ENCODE data around the gene ASCC3. TPM values are rescaled to one million over a fixed set of nuclear protein-coding genes. Genes with fewer than 3 reads are reported as not detected.

The ASCC3 gene
- total RNA-seq, 1 experiment from 2014 or later: 40.5 TPM

- Histone ChIP-seq H3K36me3 (ENCODE audit: control insufficient read depth in 1 of 2, insufficient read depth in 2 of 2, low read length in 2 of 2) (no peaks in the 10 kb centered on the region; a peak in 1 of 4 replicates), H2AFZ (ENCODE audit: low read depth, low read length, poor library complexity, severe bottlenecking) (no peak overlapping the region), H4K20me1 (ENCODE audit: insufficient read depth) (no peaks in the 10 kb centered on the region), H3K9ac (ENCODE audit: low read length) (no peak overlapping the region), H3K27me3 (ENCODE audit: insufficient read depth, low read length) (no peaks in the 10 kb centered on the region), H3K79me2 (ENCODE audit: insufficient read depth, low read length) (no peaks in the 10 kb centered on the region), H3K9me2 (ENCODE audit: insufficient read depth) (no peaks in the 10 kb centered on the region), H3K9me3 (ENCODE audit: control insufficient read depth in 1 of 2, insufficient read depth in 1 of 2, low read depth in 1 of 2, low read length in 2 of 2) (no peaks in the 10 kb centered on the region), H3K27ac (ENCODE audit: low read depth, low read length) (no peak overlapping the region), H3K4me1 (ENCODE audit: control insufficient read depth in 1 of 2, insufficient read depth in 2 of 2, low read length in 2 of 2) (peaks cover 0 to 9% of the 10 kb centered on the region in 2 experiments; a peak in 2 of 4 replicates), H3K4me2 (ENCODE audit: low read length) (no peak overlapping the region), H3K4me3 (replicated peaks in 1 of 2; ENCODE audit: low read depth in 1 of 2, low read length in 2 of 2) (no peak overlapping the region)
- no TSS peak for BruUV-seq (replicated peaks)
- RAD21 ChIA-PET (ENCODE audit: low non-redundant PET in 1 of 2, low total read pairs in 2 of 2, uncharacterized antibody in 2 of 2, unreplicated experiment in 2 of 2): no interaction called here
- DNase-seq (ENCODE audit: low read depth, low spot score) (no peak), ATAC-seq (no peak)
- CTCF ChIA-PET: no interaction called here
- no peak for TF ChIP-seq REST (IDR thresholded peaks at IDR 0.05; ENCODE audit: low read depth)
- no peak for TF ChIP-seq ZFX (IDR thresholded peaks at IDR 0.05)
- TF ChIP-seq SP1 (IDR thresholded peaks at IDR 0.05; ENCODE audit: low read depth): no peak
- TF ChIP-seq EZH2phosphoT487 (IDR thresholded peaks at IDR 0.05; ENCODE audit: borderline replicate concordance): no peak
- TF ChIP-seq EGR1 (IDR thresholded peaks at IDR 0.05; ENCODE audit: low read depth): no peak
- POLR2A ChIA-PET: no interaction called here
- intact Hi-C loops (cut with micrococcal nuclease): no loop called here
Measured at GRCh38 chr6:100517106-100517505, 364.0 kb downstream of the ASCC3 start.

DNA sequence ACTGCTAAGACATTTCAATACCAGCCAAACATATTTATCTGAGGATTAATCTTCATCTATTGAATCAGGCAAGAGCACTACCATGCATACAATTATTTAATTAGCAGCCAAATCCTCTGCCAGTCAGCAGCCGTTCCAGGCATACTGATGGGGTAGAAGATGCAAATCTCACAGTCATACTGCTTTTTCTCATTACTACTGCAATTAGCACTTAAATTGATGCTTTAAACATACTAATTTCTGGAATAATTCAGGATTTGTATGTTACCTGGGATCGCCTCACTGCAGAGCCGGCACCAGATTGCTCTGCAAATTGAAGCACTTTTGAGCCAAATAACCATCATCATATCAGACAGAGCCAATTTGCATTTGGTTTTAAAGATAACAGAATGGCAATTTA is 366.5 kb downstream of the ASCC3 start:
- H2AFZ ChIP-seq (ENCODE audit: low read depth, low read length, poor library complexity, severe bottlenecking): no peak overlapping the region
- CTCF ChIA-PET: no interaction called here
- H3K36me3 ChIP-seq (ENCODE audit: control insufficient read depth in 1 of 2, insufficient read depth in 2 of 2, low read length in 2 of 2): no peaks in the 10 kb centered on the region; a peak in 1 of 4 replicates
- TF ChIP-seq FOSL1 (IDR thresholded peaks at IDR 0.05; ENCODE audit: low read depth) (no peak), POLR2A (IDR thresholded peaks at IDR 0.05; ENCODE audit: borderline replicate concordance, extremely low read depth, insufficient read depth, insufficient read length) (no peak), SP1 (IDR thresholded peaks at IDR 0.05; ENCODE audit: low read depth) (no peak), REST (IDR thresholded peaks at IDR 0.05; ENCODE audit: low read depth) (no peak)
- H3K4me1 ChIP-seq (ENCODE audit: control insufficient read depth in 1 of 2, insufficient read depth in 2 of 2, low read length in 2 of 2): peaks cover 0 to 10% of the 10 kb centered on the region in 2 experiments; a peak in 2 of 4 replicates
- H3K9me3 ChIP-seq (ENCODE audit: control insufficient read depth in 1 of 2, insufficient read depth in 1 of 2, low read depth in 1 of 2, low read length in 2 of 2): no peaks in the 10 kb centered on the region
- ATAC-seq (no peak), DNase-seq (ENCODE audit: low read depth, low spot score) (no peak)
- H3K9ac ChIP-seq (ENCODE audit: low read length): no peak overlapping the region
- no peaks in the 10 kb centered on the region for H3K79me2 ChIP-seq (ENCODE audit: insufficient read depth, low read length)
- no peaks in the 10 kb centered on the region for H3K9me2 ChIP-seq (ENCODE audit: insufficient read depth)
- H3K27me3 ChIP-seq (ENCODE audit: insufficient read depth, low read length): no peaks in the 10 kb centered on the region
- RAD21 ChIA-PET (ENCODE audit: low non-redundant PET in 1 of 2, low total read pairs in 2 of 2, uncharacterized antibody in 2 of 2, unreplicated experiment in 2 of 2): no interaction called here
- intact Hi-C loops (cut with micrococcal nuclease): no loop called here
- no TSS peak for BruUV-seq (replicated peaks)
- H3K27ac ChIP-seq (ENCODE audit: low read depth, low read length): no peak overlapping the region
- H3K4me3 ChIP-seq (replicated peaks in 1 of 2; ENCODE audit: low read depth in 1 of 2, low read length in 2 of 2): no peak overlapping the region
- POLR2A ChIA-PET: no interaction called here
- H4K20me1 ChIP-seq (ENCODE audit: insufficient read depth): no peaks in the 10 kb centered on the region
- H3K4me2 ChIP-seq (ENCODE audit: low read length): no peak overlapping the region

All from HCT116 (cell line).